IPS DF 4.7 (cell line): Measurements from ENCODE around the gene KNL1.
"Not testable (repeated sequence)": the region's sequence is repeated elsewhere in the genome, so short reads cannot be mapped to it uniquely, and the experiment has no call there.

ENCODE experiments used
- DNase-seq: peaks from one replicate; pipeline ENCODE4 v3.0.0-alpha.2; 2013; ENCODE audit warnings: low spot score; ENCODE audit errors: extremely low read depth

KNL1 gene

GRCh38 chr15:40578892-40579291 lies 15.2 kb upstream of the KNL1 start:
- DNase-seq, result no peak

- DNase-seq, result not testable (repeated sequence)
Measured at GRCh38 chr15:40581796-40582195, 12.3 kb upstream of the KNL1 start.

DNA sequence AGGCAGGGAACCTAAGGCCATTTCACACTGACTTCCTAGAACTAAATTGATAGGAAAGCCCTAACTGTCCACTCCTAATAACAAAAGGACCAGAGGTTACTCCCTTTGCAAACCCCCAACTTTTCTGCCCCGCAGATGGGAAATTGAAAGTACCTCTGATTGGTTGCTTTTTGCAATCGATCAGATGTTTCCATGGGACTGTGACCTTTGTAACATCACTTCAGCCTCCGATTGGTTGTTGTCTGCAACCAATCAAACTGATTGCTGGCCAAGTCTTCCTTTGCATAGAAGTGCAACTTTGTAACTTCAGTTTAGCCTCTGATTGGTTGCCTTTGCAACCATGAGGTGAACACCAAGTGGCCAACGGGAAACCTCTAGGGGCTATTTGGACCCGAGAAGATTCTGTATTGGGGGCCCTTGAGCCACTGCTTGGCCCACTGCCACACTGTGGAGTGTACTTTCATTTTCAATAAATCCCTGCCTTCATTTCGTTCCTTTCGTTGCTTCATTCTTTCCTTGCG lies 11.3 kb upstream of the KNL1 start:
- DNase-seq, result no peak

GRCh38 chr15:40584191-40584590 lies 9.9 kb upstream of the KNL1 start:
- no peak for DNase-seq

- DNase-seq, result no peak
Measured at GRCh38 chr15:40590667-40591050, 3.4 kb upstream of the KNL1 start.

DNA sequence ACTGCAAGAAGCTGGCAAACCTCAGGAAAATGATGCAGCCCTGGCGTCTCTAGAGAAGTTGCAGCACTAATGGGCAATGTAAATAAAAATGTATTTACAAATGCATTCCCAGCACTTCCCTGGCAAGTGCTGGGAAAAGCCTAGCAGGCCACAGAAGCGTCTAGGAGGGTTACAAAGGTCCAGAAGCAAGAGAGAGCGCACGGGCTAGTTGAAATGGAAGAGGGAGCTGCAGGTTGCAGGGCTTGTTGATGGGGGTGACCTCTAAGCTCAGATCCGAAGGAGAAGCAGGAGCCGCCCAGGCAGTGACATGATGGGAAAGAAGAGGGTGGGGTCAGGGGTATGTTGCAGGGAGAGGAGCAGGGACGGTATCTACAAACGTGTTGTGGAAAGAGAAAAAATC lies 2.7 kb upstream of the KNL1 start:
- no peak for DNase-seq

- DNase-seq, result no peak
Measured at GRCh38 chr15:40593165-40593564, 884 bp upstream of the KNL1 start.

GRCh38 chr15:40594429-40594836 lies 384 bp downstream of the KNL1 start:
- DNase-seq, result no peak

- DNase-seq, result no peak
Measured at GRCh38 chr15:40595219-40595618, 1.2 kb downstream of the KNL1 start.

DNA sequence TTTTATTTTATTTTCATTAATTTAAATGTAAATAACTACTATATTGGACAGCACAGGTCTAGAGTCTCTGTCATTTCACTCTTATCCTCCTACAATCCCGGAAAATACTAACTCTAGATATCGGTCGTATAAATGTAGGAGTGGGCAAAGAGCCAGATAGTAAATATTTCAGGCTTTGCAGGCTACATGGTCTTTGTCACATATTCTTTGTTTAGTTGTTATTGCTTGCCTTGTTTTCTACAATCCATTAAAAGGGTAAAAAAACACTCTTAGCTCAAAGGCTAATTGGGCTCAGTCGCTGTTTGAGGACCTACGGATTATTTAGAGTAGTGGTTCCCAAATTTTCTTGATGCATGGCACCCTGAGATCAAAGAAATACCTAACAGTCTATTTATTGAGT lies 1.7 kb downstream of the KNL1 start:
- DNase-seq, result no peak

- no peak for DNase-seq
Measured at GRCh38 chr15:40597024-40597423, 3.0 kb downstream of the KNL1 start.

DNA sequence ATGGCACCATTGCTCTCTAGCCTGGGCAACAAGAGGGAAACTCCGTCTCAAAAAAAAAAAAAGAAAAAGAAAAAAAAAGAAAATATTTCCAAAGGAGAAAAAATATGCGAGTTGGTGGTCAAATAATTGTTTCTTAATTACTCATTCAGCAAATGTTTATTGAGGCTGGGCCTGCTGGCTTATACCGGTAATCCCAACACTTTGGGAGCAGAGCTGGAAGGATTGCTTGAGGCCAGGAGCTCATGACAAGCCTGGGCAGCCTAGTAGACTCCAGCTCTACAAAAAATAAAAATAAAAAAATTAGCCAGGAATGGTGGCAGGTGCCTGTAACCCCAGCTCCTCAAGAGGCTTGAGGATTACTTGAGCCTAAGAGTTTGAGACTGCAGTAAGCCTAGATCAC lies 4.1 kb downstream of the KNL1 start:
- no peak for DNase-seq

- DNase-seq, result no peak
Measured at GRCh38 chr15:40598672-40599071, 4.6 kb downstream of the KNL1 start.

DNA sequence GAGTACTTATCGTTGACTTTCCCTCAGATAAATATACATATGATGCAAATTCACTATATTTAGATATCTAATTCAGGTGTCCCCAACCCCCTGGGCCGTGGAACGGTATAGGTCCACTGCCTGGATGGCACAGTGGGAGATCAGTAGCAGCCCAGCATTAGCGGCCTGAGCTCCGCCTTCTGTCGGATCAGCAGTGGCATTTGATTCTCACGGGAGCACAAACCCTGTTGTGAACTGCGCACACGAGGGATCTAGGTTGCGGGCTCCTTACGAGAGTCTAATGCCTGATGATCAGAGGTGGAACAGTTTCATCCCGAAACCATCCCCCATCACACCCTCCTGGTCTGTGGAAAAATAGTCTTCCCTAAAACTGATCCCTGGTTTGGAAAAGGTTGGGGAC lies 6.9 kb downstream of the KNL1 start:
- no peak for DNase-seq

GRCh38 chr15:40603935-40604334 lies 9.9 kb downstream of the KNL1 start:
- no peak for DNase-seq

DNA sequence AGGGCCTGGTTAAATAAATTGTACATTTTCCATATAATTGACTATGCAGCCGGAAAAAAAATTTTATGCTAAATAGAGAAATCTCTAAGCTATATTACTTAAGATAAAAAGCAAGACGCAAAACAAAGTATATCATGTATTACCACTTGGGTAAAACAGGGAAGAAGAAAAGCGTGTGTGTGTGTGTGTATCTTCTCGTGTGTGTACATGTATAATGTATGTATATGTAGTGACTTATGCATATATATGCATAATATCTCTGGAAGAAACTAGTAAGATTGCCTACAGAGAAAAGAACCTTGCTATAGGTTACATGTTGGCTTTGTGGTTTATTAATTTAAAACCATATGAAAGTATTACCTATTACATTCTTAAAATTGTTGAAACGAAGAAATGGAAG lies 19.0 kb downstream of the KNL1 start:
- DNase-seq, result no peak

GRCh38 chr15:40618023-40618422 lies 24.0 kb downstream of the KNL1 start:
- no peak for DNase-seq

GRCh38 chr15:40618906-40619305 lies 24.9 kb downstream of the KNL1 start:
- no peak for DNase-seq

GRCh38 chr15:40623361-40623760 lies 29.3 kb downstream of the KNL1 start:
- DNase-seq, result no peak

GRCh38 chr15:40630313-40630712 lies 36.3 kb downstream of the KNL1 start:
- no peak for DNase-seq

GRCh38 chr15:40633178-40633577 lies 39.1 kb downstream of the KNL1 start:
- no peak for DNase-seq

DNA sequence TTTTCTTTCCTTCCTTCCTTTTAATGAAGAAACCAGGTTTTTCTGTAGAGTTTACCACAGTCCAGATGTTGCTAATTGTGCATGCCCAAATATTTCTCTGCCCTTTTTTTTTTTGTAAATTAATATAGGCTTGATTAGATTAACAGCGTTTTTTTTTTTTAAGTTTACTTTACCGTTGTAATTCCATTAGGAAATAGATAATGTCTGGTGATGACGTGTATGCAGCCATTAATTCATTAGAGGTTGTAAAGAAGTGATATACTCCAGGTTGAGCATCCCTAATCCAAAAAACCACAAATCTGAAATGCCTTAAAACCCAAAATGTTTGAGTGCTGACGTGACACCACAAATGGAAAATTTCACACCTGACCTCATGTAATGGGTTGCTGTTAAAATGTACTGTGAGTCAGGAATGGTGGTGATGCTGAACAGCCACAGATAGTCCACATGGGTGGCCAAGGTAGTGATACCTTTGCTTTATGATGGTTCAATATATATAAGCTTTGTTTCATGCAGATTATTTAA lies 43.2 kb downstream of the KNL1 start:
- no peak for DNase-seq

- DNase-seq, result no peak
Measured at GRCh38 chr15:40639677-40640076, 45.6 kb downstream of the KNL1 start.

- DNase-seq, result no peak
Measured at GRCh38 chr15:40647523-40647922, 53.5 kb downstream of the KNL1 start.
